ENCODE results near the gene PHF12.

GRCh38 chr17:28878158-28878910 lies 73.0 kb downstream of the PHF12 start:
- TF ChIP-seq POLR2A (IDR thresholded peaks at IDR 0.05) (no peak), POLR2AphosphoS5 (IDR thresholded peaks at IDR 0.05) (no peak)
- TF ChIP-seq, protein P1, sequence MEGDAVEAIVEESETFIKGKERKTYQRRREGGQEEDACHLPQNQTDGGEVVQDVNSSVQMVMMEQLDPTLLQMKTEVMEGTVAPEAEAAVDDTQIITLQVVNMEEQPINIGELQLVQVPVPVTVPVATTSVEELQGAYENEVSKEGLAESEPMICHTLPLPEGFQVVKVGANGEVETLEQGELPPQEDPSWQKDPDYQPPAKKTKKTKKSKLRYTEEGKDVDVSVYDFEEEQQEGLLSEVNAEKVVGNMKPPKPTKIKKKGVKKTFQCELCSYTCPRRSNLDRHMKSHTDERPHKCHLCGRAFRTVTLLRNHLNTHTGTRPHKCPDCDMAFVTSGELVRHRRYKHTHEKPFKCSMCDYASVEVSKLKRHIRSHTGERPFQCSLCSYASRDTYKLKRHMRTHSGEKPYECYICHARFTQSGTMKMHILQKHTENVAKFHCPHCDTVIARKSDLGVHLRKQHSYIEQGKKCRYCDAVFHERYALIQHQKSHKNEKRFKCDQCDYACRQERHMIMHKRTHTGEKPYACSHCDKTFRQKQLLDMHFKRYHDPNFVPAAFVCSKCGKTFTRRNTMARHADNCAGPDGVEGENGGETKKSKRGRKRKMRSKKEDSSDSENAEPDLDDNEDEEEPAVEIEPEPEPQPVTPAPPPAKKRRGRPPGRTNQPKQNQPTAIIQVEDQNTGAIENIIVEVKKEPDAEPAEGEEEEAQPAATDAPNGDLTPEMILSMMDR (IDR thresholded peaks at IDR 0.05 in 8 of 11, conservative IDR thresholded peaks at IDR 0.05 in 3 of 11): no peak
